PC-9 (cell line): ENCODE data around the gene SERTAD2.

Source experiments
- CTCF ChIP-seq: fragments of 200-600 bp; sonication (generic); conservative IDR thresholded peaks from 2 replicates; pipeline ENCODE4 v1.6.1; 2017; ENCODE audit warnings: mixed run types, antibody characterized with exemption, mild to moderate bottlenecking, moderate library complexity
- EZH2 ChIP-seq: fragments of 200-600 bp; sonication (generic); IDR thresholded peaks from 2 replicates; pipeline ENCODE4 v1.8.0; 2017; ENCODE audit warnings: antibody characterized with exemption, low read depth

- TF ChIP-seq CTCF (no peak; the same call in 1 of the 2 replicates), EZH2 (no peak)
Observed at GRCh38 chr2:64595397-64596176, 58.1 kb downstream of the SERTAD2 start.
